Stimulated activated CD8-positive, alpha-beta memory T cell treated with anti-CD3 and anti-CD28 coated beads, Interleukin-4, amount 100 ng/mL, for 1 hour (primary cell): Measurements from ENCODE around the gene ADGRB3.
"Not testable (repeated sequence)": the region's sequence is repeated elsewhere in the genome, so short reads cannot be mapped to it uniquely, and the experiment has no call there.

Experiments
- DNase-seq, 2 donors: peaks; one replicate each; pipeline ENCODE4 v3.0.0-alpha.2; 2020; ENCODE audit warnings: low read depth in 2 of 2, low spot score in 1 of 2

Gene ADGRB3

DNA sequence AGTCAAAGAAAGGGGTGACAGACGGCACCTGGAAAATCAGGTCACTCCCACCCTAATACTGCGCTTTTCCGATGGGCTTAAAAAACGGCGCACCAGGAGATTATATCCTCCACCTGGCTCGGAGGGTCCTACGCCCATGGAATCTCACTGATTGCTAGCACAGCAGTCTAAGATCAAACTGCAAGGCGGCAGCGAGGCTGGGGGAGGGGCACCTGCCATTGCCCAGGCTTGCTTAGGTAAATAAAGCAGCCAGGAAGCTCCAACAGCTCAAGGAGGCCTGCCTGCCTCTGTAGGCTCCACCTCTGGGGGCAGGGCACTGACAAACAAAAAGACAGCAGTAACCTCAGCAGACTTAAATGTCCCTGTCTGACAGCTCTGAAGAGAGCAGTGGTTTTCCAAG lies 277.7 kb downstream of the ADGRB3 start:
- DNase-seq = not testable (repeated sequence)

DNA sequence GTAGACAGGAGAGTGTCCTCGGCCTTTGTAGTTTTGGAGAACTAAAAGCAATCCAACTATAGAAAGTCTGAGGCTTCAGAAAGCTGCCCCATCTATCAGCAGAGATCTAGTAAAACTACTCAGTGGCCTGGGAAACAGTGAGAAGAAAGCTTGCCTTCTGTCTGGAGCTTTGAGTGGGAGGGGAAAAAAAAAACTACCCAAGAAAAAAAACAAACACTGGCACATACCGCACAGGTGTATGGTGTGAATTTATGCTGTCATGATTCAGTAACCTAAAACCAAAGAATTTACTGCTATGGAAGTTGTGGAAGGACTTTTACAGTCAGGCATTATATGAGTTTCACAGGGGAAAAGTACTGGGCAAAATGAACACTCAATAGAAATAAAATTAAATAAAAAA lies 280.5 kb downstream of the ADGRB3 start:
- DNase-seq = no peak

DNA sequence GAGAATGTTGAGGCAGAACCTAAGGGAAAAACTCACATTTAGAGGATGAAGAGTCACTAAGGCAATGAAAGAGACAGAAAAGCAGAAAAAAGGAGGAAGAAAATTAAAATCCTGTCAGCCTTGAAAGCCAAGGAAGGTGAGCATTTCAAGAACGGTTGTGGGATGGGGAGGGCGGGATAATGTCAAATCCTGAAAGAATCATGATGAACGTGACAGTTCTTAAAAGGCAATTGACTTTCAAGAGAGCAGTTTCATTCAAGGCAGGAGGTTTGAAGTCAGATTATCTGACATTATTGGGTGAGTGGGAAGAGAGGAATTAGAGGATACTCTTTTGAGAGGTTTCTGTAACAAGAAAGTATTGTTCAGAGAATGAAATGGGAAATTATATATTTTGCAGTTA lies 284.5 kb downstream of the ADGRB3 start:
- DNase-seq = no peak

DNA sequence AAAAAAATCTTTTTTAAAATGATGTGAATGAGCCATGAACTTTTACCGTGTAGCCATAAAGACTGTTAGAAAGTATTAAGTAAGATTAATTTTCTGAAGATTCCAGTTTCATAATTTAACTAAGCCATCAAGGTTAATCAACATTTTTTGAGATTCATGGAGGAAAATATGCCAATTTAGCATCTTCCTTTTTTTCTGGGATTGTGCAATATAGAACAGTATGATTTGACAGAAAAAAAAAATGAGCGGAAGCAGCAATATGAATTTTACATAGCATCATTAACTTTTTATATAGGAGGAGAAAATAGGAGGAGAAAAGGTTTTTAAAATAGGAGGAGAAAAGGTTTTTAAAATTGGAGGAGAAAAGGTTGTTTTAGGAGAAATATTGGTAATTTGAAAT lies 306.3 kb downstream of the ADGRB3 start:
- no peak for DNase-seq

DNA sequence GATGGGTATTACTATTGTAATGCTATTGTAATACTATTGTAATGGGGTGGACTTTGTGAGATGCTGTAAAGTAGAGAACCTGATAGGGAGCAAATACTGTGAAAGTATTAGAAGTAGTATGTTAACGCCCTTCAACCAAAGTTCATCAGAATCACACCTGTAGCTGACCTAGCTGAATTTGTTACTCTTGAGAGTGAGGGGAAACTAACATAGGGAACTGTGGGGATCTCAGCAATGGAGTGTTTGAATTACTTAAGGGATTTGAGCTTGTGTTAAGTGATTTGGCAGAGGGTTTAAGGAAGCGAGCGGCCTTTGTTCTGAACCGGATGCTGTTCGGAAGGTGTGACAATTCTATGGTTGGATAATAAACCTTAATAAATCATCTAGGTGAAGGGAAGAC lies 312.6 kb downstream of the ADGRB3 start:
- DNase-seq = no peak

DNA sequence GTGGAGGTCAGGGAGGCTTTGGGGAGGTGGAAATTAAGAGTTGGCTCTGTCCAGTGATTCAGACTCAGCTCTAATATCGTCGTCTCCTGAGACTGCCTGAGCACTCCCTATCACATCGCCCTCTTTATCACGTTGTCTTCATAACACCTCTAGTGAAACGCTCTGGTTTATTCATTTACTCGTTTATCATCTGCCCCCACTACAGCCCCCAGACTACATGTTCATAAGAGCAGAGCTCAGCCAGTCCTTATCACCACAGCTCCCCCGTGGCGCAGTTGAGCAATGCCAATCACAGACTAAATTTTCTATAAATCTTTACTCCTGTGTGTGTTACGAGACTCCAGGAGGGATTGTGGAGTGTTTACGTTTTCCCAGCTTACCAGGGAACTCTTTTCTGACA lies 316.2 kb downstream of the ADGRB3 start:
- no peak for DNase-seq

DNA sequence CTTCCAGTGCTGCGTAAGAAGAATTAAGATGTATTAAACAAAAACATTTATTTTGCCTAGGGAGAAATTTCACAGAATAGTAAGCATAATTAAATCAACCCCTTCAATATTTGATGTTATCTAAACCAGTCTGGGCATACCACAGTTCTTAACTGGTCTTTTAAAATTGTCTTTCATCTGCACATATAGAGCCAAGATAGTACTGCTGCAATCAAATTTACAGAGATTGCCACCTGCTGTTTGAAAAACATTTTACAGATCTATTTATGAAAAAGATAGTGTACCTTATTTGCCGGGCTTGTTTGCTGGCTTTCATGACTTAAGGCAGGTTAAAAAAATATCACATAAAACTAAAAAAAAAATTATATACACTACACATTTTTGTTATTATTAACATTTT lies 323.2 kb downstream of the ADGRB3 start:
- no peak for DNase-seq

DNA sequence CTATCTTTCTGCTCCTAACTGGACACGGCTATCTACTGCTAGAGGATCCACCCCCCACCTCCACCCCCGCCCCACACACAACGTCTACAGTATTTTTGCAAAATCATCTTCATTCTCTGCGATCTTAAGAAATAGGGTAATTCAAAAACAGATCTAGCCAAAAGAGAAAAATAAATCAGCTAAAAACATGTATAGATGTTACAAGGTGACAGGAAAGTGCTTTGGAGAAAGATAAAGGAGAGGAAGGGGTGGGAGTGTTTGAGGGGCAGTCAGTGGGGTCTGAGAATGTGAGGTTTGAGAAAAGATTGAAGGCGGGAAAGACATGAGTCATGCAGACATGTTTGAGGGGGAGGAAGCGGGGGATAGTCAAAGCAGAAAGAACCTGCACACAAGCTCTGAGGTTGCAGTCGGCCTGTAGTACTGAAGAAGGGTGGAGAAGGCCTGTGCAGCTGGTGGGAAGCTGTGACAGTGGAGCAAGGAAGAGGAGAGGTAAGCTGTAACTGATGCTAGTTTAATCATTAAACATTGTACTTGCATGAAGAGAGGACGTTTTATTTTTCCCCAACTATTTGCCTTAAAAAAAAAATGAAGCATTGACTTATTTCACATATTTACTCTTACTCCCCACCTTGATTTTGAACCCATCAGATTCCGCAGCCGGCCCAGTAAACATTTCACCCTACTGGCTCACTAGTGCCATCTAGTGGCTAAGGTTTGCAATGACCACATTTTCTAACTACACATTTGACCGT lies 332.6 kb downstream of the ADGRB3 start:
- no peak for DNase-seq

DNA sequence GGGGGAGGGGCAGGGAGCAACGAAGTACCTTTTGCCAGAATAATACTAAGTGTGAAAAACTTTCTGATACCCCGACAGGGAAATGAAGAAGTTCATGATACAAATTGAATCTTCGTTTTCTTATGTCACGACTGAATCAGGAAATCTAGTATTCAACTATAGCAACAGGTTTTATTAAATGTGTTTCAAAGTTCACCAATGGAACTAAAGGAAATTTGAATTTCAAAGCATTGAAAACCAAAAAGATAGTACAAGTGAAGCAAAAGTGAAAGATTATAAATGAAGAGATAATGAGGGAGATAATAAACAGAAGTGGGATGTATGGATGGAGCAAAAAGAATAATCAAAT lies 333.2 kb downstream of the ADGRB3 start:
- DNase-seq = no peak

DNA sequence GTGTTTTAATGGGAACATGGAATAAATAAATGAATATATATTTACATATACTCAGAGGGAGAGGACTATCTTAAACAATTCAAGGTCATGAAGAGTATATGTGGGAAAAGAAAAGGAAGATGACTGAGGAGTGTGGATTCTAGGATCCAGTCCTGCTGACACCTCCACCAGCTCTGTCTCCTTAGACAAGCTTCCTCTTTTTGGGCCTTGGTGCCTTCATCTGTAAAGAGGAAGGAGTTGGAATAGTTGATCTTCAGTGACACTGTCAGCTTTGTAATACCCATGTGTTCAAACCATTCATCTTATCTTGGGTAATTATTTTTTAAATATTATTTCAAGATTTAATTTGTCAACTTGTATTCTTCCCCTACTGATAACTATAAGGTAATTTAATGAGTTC lies 338.0 kb downstream of the ADGRB3 start:
- no peak for DNase-seq

DNA sequence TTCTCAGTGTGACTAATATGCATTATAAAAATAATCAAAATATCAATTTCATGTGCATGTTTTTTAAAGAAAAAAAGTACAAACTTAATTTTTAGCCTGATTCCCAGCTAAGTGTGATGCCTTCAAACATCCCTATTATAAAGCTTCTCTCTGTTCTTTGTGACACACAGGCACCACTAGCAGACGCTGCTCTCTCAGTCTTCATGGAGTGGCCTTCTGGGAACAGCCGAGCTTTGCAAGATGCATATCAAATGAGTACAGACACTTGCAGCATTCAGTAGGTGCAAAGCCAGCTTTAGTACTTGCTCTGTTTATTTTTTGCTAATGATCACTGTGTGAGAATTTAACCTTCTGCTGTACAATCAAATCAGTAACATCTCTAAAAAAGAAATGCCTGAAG lies 340.0 kb downstream of the ADGRB3 start:
- DNase-seq = no peak

DNA sequence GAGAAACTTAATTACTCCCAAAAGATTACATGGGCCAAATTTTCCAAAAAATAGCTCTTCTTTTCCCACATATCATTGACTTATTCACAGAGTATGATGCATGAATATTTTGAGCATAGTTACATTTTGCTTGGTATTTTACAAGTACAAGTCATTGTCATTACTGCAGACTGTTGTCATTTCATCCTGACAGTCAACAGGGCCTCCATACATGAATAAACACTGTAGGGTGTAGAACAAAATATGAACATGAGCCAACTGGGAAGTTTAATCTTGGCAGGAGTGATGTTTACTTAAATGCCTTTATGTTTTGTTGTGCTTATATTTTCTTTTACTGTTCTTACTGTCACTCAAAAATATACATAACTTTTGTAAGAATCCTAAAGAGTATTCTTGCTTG lies 340.7 kb downstream of the ADGRB3 start:
- DNase-seq = no peak

DNA sequence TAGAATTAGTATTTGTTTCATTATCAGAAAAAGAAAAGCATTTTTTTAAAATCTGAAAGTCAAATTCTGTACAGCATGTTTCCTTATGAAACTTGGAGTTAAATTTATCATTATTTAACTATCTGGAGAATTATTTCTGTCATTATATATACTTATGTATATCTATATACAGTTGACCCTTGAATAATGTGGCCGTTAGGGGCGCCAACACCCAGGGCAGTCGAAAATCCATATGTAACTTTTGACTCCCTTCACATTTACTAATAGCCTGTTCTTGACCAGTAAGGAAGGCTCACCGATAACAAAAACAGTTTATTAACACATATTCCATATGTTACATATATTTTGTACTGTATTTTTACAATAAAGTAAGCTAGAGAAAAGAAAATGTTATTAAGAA lies 341.2 kb downstream of the ADGRB3 start:
- no peak for DNase-seq

DNA sequence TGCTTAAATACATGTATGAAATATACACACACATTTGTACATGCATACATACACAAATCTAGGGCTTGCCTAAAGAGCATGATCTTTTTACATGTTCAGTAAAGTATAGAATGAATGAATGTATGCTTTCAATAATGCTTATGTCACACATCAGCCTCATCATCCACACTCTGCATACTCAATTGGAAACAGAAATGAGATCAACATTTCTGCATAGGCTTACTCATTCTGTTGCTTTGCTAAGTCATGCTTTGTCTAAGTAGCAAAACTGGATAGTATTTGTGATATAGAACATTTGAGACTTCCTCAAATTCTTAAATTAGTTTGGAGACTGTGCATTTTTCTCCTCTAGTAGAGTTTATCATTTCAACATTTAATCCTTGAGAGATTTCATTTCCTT lies 343.3 kb downstream of the ADGRB3 start:
- DNase-seq = no peak

DNA sequence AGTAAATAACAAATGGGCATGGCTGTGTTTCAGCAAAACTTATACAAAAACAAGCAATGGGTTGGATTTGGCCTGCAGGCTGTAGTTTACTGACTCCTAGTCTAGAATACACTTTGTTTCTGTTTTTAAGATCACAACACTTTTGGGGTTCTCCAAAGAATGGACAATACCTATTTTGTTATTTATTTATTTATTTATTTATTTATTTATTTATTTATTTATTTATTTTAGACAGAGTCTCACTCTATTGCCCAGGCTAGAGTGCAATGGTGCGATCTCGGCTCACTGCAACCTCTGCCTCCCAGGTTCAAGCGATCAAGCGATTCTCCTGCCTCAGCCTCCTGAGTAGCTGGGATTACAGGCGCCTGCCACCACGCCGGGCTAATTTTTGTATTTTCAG lies 346.6 kb downstream of the ADGRB3 start:
- DNase-seq = not testable (repeated sequence)

DNA sequence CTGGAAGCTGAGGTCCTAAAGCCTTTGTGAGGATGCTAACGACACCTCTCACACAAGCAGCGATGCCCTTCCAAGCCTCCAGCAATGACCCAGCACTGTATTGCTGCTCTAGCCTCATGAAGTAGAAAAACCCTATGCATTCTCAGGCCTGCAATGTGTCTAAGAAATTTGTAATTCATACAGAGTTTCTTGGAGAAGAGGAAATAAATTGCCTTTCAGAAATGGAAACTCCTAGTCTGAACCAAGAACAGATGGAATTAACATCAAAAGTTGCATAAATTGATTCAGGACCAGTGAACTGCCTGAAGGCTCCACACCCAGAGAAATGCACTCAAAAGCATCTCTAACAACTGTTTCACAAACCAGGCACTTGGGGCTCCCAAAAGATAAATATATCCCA lies 353.6 kb downstream of the ADGRB3 start:
- no peak for DNase-seq

DNA sequence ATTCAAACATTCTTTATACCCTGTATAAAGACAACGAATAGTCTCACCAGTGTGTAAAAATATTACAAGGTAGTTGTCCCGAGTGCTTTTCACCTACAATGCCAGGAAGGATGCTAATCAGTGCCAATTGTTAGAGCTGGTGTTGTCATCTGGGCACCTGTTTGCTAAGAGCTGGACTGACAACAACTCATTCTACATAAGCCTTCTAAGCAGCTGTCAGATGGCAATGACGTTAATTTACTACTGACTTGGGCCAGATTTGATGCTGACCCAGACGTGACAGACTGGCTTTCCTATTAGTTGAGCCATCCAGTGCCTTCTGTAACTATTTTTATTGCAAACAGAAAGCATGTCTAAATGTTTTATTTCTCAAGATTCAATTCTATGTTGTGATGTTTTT lies 355.2 kb downstream of the ADGRB3 start:
- no peak for DNase-seq

DNA sequence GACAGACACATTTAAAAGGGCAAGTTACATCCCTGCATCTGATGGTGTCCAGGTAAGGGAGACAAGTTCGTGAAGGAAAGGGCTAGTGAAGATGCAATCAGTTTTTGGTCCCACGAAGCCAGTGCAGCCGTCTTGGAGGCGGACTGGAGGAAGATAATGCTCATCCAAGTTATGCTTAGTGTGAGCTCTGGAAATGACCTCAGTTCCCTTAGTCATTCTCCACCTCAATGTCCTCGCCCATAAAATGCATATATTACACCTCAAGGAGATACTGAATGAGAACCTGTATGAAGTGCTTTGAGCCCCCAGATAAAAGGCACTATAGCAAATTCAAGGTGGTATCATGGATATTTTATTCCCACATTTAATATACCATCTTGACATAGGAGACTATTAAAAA lies 358.8 kb downstream of the ADGRB3 start:
- no peak for DNase-seq

DNA sequence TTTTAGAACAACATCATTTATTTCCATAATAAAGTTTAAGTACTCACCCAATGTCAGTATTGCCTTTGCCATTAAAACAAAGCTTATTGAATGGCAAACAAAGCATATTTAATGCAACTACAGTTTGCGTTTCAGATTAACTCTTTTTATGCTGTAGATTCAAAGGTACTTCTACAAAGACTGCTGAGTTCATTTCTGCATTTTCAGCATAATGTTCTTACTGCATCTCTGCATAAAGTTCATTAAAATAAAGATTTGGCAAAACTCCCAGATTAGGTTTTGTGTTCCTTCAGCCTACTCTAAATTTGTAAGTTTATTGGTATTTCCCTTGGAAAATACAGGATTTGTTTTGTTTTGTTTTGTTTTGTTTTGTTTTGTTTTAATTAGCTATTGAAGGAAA lies 359.4 kb downstream of the ADGRB3 start:
- no peak for DNase-seq

DNA sequence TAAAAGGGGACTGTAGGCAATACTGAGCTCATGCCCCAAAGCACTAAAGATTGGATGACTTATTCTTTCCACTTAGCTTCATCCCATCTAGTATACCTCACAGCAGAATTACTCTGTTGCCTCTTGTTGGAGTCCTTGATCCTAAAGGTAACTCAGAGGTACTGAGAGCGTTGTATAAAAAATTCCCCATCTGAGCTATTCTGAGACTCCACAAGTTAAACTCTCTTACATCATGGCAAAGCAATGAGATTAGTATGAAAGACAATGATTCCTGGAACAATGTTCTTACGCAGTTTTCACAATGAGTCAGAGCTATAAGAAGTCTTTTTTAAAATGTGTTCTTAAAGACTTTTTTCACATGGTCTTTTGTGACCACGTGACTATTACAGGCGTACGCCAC lies 370.1 kb downstream of the ADGRB3 start:
- DNase-seq = no peak

DNA sequence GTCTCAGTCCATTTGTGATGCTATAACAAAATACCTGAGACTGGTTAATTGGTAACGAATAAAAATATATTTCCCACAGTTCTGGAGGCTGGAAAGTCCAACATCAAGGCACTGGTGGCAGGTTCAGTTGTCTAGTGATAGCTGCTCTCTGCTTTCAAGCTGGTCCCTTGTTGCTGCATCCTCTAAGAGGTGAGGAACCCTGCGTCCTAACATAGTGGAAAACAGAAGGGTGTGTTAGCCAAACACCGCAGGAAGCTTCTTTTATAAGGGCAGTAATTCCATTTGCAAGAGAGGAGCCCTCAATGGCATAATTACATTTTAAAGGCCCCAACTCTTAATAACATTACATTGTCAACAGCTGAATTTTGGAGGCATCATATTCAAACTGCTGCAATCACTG lies 372.7 kb downstream of the ADGRB3 start:
- DNase-seq = no peak

DNA sequence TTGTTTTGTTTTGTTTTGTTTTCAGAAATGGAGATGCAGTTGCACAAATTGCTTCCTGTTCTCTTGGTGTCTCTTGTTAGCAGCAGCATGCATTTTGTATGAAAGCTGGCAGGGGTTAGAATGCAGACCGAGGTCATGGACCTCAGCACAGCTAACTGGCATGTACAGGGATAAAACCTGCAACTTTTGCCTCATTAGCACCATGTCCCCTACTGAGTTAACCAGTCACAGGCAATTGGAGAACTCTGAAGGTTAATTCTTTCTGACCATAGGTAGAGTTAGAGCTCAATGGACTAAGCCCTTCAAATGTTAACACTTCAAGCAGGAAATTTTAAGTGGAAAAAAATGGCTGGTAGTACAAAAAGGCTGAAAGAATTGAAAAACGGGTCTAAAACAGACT lies 377.1 kb downstream of the ADGRB3 start:
- no peak for DNase-seq

DNA sequence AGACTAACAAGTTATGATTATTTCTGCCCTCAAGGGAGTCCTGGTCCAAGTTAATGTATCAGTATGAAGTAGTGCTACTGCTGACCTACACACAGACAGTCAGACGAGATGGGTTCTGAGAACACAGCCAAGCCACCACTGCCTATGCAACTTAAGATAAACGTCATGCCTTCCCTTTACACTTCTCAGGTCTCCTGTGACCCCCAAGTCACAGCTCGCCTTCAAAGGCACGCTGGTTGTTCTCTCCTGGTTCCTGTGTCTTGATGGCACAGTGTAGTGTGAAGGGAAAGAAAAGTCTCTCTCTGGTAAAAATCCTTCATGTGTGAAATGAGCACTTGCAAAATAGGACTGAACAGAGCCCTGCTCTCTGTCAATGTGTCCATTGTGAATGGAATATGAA lies 377.8 kb downstream of the ADGRB3 start:
- DNase-seq = no peak

DNA sequence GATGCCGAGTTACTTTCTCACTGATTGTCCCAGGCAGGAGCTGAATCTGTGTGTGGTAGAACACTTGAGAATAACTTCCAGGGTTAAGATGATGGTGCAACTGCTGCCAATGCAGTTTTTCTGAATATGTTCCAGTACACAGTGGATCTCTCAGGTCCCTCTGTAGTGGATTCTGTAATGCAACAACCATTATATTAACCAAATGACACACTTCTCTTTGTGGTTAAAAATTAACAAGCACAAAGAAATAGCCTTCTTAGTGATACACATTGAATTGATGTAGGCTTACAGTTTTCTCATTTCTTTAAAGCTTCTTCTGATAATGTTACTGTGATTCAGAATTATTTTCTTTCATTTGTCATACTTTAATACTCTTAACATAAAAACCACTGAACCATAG lies 383.8 kb downstream of the ADGRB3 start:
- DNase-seq = no peak
